Colon (tissue), 2 donors: ENCODE results near the gene RCOR1.

Experiments
- FAIRE-seq: peaks from 2 replicates; lab custom pipeline; 2012; peaks lifted over from hg19 to GRCh38; lab: Jason Lieb, UNC
- donor health status: control.
- donor health status: control.

Gene RCOR1

GRCh38 chr14:102678394-102678793, 85.9 kb downstream of the RCOR1 start:
- FAIRE-seq, result no peak

GRCh38 chr14:102683399-102684297, 91.2 kb downstream of the RCOR1 start:
- no peak for FAIRE-seq

- FAIRE-seq, result no peak
Measured at GRCh38 chr14:102684298-102684663, 91.8 kb downstream of the RCOR1 start.

- FAIRE-seq, result no peak
Measured at GRCh38 chr14:102686196-102686801, 93.8 kb downstream of the RCOR1 start.

- FAIRE-seq, result no peak
Measured at GRCh38 chr14:102688290-102688689, 95.8 kb downstream of the RCOR1 start.

GRCh38 chr14:102690509-102691286, 98.2 kb downstream of the RCOR1 start:
- no peak for FAIRE-seq

- no peak for FAIRE-seq
Measured at GRCh38 chr14:102691763-102692162, 99.3 kb downstream of the RCOR1 start.

GRCh38 chr14:102692334-102692733, 99.9 kb downstream of the RCOR1 start:
- FAIRE-seq, result no peak

GRCh38 chr14:102693006-102693755, 100.7 kb downstream of the RCOR1 start:
- FAIRE-seq, result no peak

- no peak for FAIRE-seq
Measured at GRCh38 chr14:102694530-102695166, 102.2 kb downstream of the RCOR1 start.

- no peak for FAIRE-seq
Measured at GRCh38 chr14:102695167-102695555, 102.7 kb downstream of the RCOR1 start.

- no peak for FAIRE-seq
Measured at GRCh38 chr14:102696332-102696731, 103.9 kb downstream of the RCOR1 start.

GRCh38 chr14:102696856-102697495, 104.5 kb downstream of the RCOR1 start:
- FAIRE-seq, result no peak

- FAIRE-seq, result no peak
Measured at GRCh38 chr14:102697501-102697900, 105.1 kb downstream of the RCOR1 start.

GRCh38 chr14:102699416-102700110, 107.1 kb downstream of the RCOR1 start:
- FAIRE-seq, result no peak

- FAIRE-seq, result no peak
Measured at GRCh38 chr14:102708494-102708893, 116.0 kb downstream of the RCOR1 start.

GRCh38 chr14:102711207-102711606, 118.8 kb downstream of the RCOR1 start:
- no peak for FAIRE-seq

GRCh38 chr14:102711946-102712345, 119.5 kb downstream of the RCOR1 start:
- no peak for FAIRE-seq

GRCh38 chr14:102717276-102717675, 124.8 kb downstream of the RCOR1 start:
- FAIRE-seq, result no peak

GRCh38 chr14:102722646-102723045, 130.2 kb downstream of the RCOR1 start:
- FAIRE-seq, result no peak

- no peak for FAIRE-seq
Measured at GRCh38 chr14:102723650-102724049, 131.2 kb downstream of the RCOR1 start.
